ENCODE measurements around the gene ARID4B.
"Not testable (repeated sequence)": the region's sequence is repeated elsewhere in the genome, so short reads cannot be mapped to it uniquely, and the experiment has no call there.

ARID4B gene

GRCh38 chr1:235202447-235202846 lies 125.5 kb downstream of the ARID4B start:
- not testable (repeated sequence) for H3K4me1 ChIP-seq (ENCODE audit: control insufficient read depth in 1 of 2, insufficient read depth in 2 of 2, low read length in 2 of 2); H3K27ac ChIP-seq (ENCODE audit: low read depth, low read length); H3K23ac ChIP-seq (ENCODE audit: low read length); H3K9me3 ChIP-seq (ENCODE audit: insufficient read depth, low read depth, low read length); H2AK5ac ChIP-seq (ENCODE audit: low read length); H3K14ac ChIP-seq (ENCODE audit: low read length); H2BK12ac ChIP-seq (ENCODE audit: low read length); H3K4ac ChIP-seq (ENCODE audit: low read depth, low read length); H4K12ac ChIP-seq (ENCODE audit: low read depth, low read length); DNase-seq; H3K18ac ChIP-seq (ENCODE audit: low read length); H3K79me1 ChIP-seq (ENCODE audit: low read length); H2AFZ ChIP-seq (ENCODE audit: insufficient read depth, low read length, poor library complexity); H2BK120ac ChIP-seq (ENCODE audit: insufficient read depth, low read length, poor library complexity); H3K4me2 ChIP-seq (ENCODE audit: low read length); H3K79me2 ChIP-seq (ENCODE audit: control insufficient read depth, insufficient read depth, low read length, poor library complexity); H2BK5ac ChIP-seq (ENCODE audit: low read depth, low read length, poor library complexity); H3K9ac ChIP-seq (ENCODE audit: low read length); H4K8ac ChIP-seq (ENCODE audit: low read depth, low read length); H3K27me3 ChIP-seq (ENCODE audit: insufficient read depth, low read length); H3K4me3 ChIP-seq (ENCODE audit: low read depth, low read length); H4K91ac ChIP-seq (ENCODE audit: low read depth, low read length)
- no CpG with 5 or more reads among the region's 5 CpGs for WGBS (ENCODE audit: extremely low coverage, insufficient coverage, insufficient read length)
- H3K36me3 ChIP-seq (ENCODE audit: control insufficient read depth in 1 of 2, insufficient read depth in 2 of 2, low read length in 2 of 2): peaks cover 8 to 14% of the 10 kb centered on the region in 2 experiments

GRCh38 chr1:235199441-235199840 lies 128.5 kb downstream of the ARID4B start:
- Histone ChIP-seq H3K4me2 (ENCODE audit: low read length) (no peak overlapping the region), H3K27ac (ENCODE audit: low read depth, low read length) (no peak overlapping the region), H3K4me3 (ENCODE audit: low read depth, low read length) (no peak overlapping the region), H3K9me3 (ENCODE audit: insufficient read depth, low read depth, low read length) (no peaks in the 10 kb centered on the region), H3K9ac (ENCODE audit: low read length) (no peak overlapping the region), H2BK120ac (ENCODE audit: insufficient read depth, low read length, poor library complexity) (no peak overlapping the region), H2AK5ac (ENCODE audit: low read length) (no peak overlapping the region), H3K36me3 (ENCODE audit: control insufficient read depth in 1 of 2, insufficient read depth in 2 of 2, low read length in 2 of 2) (peaks cover 8 to 19% of the 10 kb centered on the region in 2 experiments), H3K18ac (ENCODE audit: low read length) (no peak overlapping the region), H3K4me1 (ENCODE audit: control insufficient read depth in 1 of 2, insufficient read depth in 2 of 2, low read length in 2 of 2) (no peaks in the 10 kb centered on the region), H3K27me3 (ENCODE audit: insufficient read depth, low read length) (no peaks in the 10 kb centered on the region), H3K79me2 (ENCODE audit: control insufficient read depth, insufficient read depth, low read length, poor library complexity) (no peaks in the 10 kb centered on the region), H3K79me1 (ENCODE audit: low read length) (no peaks in the 10 kb centered on the region), H3K14ac (ENCODE audit: low read length) (no peak overlapping the region), H4K8ac (ENCODE audit: low read depth, low read length) (no peak overlapping the region), H3K23ac (ENCODE audit: low read length) (no peak overlapping the region), H3K4ac (ENCODE audit: low read depth, low read length) (no peak overlapping the region), H2BK12ac (ENCODE audit: low read length) (no peak overlapping the region), H4K91ac (ENCODE audit: low read depth, low read length) (no peak overlapping the region), H2BK5ac (ENCODE audit: low read depth, low read length, poor library complexity) (no peak overlapping the region), H2AFZ (ENCODE audit: insufficient read depth, low read length, poor library complexity) (no peak overlapping the region), H4K12ac (ENCODE audit: low read depth, low read length) (no peak overlapping the region)
- no CpG with 5 or more reads among the region's 6 CpGs for WGBS (ENCODE audit: extremely low coverage, insufficient coverage, insufficient read length)
- peak in 1 of 2 donors; percentile 40 for DNase-seq

GRCh38 chr1:235190431-235190830 lies 137.5 kb downstream of the ARID4B start:
- H3K23ac ChIP-seq (ENCODE audit: low read length): no peak overlapping the region
- H3K4me2 ChIP-seq (ENCODE audit: low read length): no peak overlapping the region
- no peak overlapping the region for H3K27ac ChIP-seq (ENCODE audit: low read depth, low read length)
- no peaks in the 10 kb centered on the region for H3K9me3 ChIP-seq (ENCODE audit: insufficient read depth, low read depth, low read length)
- no peak overlapping the region for H2BK120ac ChIP-seq (ENCODE audit: insufficient read depth, low read length, poor library complexity)
- H3K4me1 ChIP-seq (ENCODE audit: control insufficient read depth in 1 of 2, insufficient read depth in 2 of 2, low read length in 2 of 2): no peaks in the 10 kb centered on the region
- H2BK5ac ChIP-seq (ENCODE audit: low read depth, low read length, poor library complexity): no peak overlapping the region
- H3K27me3 ChIP-seq (ENCODE audit: insufficient read depth, low read length): no peaks in the 10 kb centered on the region
- H3K18ac ChIP-seq (ENCODE audit: low read length): no peak overlapping the region
- H4K12ac ChIP-seq (ENCODE audit: low read depth, low read length): no peak overlapping the region
- H4K91ac ChIP-seq (ENCODE audit: low read depth, low read length): no peak overlapping the region
- H3K79me2 ChIP-seq (ENCODE audit: control insufficient read depth, insufficient read depth, low read length, poor library complexity): no peaks in the 10 kb centered on the region
- H3K14ac ChIP-seq (ENCODE audit: low read length): no peak overlapping the region
- H2AK5ac ChIP-seq (ENCODE audit: low read length): no peak overlapping the region
- H3K9ac ChIP-seq (ENCODE audit: low read length): no peak overlapping the region
- H3K4ac ChIP-seq (ENCODE audit: low read depth, low read length): no peak overlapping the region
- H3K4me3 ChIP-seq (ENCODE audit: low read depth, low read length): no peak overlapping the region
- peaks cover 11 to 18% of the 10 kb centered on the region in 2 experiments for H3K36me3 ChIP-seq (ENCODE audit: control insufficient read depth in 1 of 2, insufficient read depth in 2 of 2, low read length in 2 of 2)
- H2BK12ac ChIP-seq (ENCODE audit: low read length): no peak overlapping the region
- no peak overlapping the region for H2AFZ ChIP-seq (ENCODE audit: insufficient read depth, low read length, poor library complexity)
- DNase-seq: no peak
- H3K79me1 ChIP-seq (ENCODE audit: low read length): no peaks in the 10 kb centered on the region
- H4K8ac ChIP-seq (ENCODE audit: low read depth, low read length): no peak overlapping the region

GRCh38 chr1:235187316-235187715 lies 140.7 kb downstream of the ARID4B start:
- no peak overlapping the region for H2BK120ac ChIP-seq (ENCODE audit: insufficient read depth, low read length, poor library complexity)

More at GRCh38 chr1:235187316-235187715, 140.7 kb downstream of the ARID4B start:
- H3K79me2 ChIP-seq (ENCODE audit: control insufficient read depth, insufficient read depth, low read length, poor library complexity): no peaks in the 10 kb centered on the region
- H2AFZ ChIP-seq (ENCODE audit: insufficient read depth, low read length, poor library complexity): no peak overlapping the region
- no peak overlapping the region for H3K18ac ChIP-seq (ENCODE audit: low read length)
- H4K91ac ChIP-seq (ENCODE audit: low read depth, low read length): no peak overlapping the region
- no peak overlapping the region for H3K27ac ChIP-seq (ENCODE audit: low read depth, low read length)
- no peak overlapping the region for H2AK5ac ChIP-seq (ENCODE audit: low read length)
- H3K27me3 ChIP-seq (ENCODE audit: insufficient read depth, low read length): no peaks in the 10 kb centered on the region
- H3K79me1 ChIP-seq (ENCODE audit: low read length): no peaks in the 10 kb centered on the region
- no peaks in the 10 kb centered on the region for H3K9me3 ChIP-seq (ENCODE audit: insufficient read depth, low read depth, low read length)
- no peak overlapping the region for H3K23ac ChIP-seq (ENCODE audit: low read length)
- no peak overlapping the region for H4K12ac ChIP-seq (ENCODE audit: low read depth, low read length)
- no peak for DNase-seq
- no peak overlapping the region for H3K4me2 ChIP-seq (ENCODE audit: low read length)
- H3K36me3 ChIP-seq (ENCODE audit: control insufficient read depth in 1 of 2, insufficient read depth in 2 of 2, low read length in 2 of 2): peaks cover 7 to 13% of the 10 kb centered on the region in 2 experiments
- H3K4me1 ChIP-seq (ENCODE audit: control insufficient read depth in 1 of 2, insufficient read depth in 2 of 2, low read length in 2 of 2): no peaks in the 10 kb centered on the region
- no CpG with 5 or more reads among the region's 4 CpGs for WGBS (ENCODE audit: extremely low coverage, insufficient coverage, insufficient read length)
- no peak overlapping the region for H4K8ac ChIP-seq (ENCODE audit: low read depth, low read length)
- no peak overlapping the region for H3K4ac ChIP-seq (ENCODE audit: low read depth, low read length)
- H3K9ac ChIP-seq (ENCODE audit: low read length): no peak overlapping the region
- no peak overlapping the region for H3K4me3 ChIP-seq (ENCODE audit: low read depth, low read length)
- no peak overlapping the region for H3K14ac ChIP-seq (ENCODE audit: low read length)
- no peak overlapping the region for H2BK12ac ChIP-seq (ENCODE audit: low read length)
- no peak overlapping the region for H2BK5ac ChIP-seq (ENCODE audit: low read depth, low read length, poor library complexity)

Data from trophoblast cell (in vitro differentiated cells and primary cell).